Measurements from ENCODE around the gene KCNC3. TPM values are rescaled to one million over a fixed set of nuclear protein-coding genes. Genes with fewer than 3 reads are reported as not detected.
"Not testable (repeated sequence)": the region's sequence is repeated elsewhere in the genome, so short reads cannot be mapped to it uniquely, and the experiment has no call there.

The KCNC3 gene
- total RNA-seq, 1 donor from 2014 or later, result not detected

DNA sequence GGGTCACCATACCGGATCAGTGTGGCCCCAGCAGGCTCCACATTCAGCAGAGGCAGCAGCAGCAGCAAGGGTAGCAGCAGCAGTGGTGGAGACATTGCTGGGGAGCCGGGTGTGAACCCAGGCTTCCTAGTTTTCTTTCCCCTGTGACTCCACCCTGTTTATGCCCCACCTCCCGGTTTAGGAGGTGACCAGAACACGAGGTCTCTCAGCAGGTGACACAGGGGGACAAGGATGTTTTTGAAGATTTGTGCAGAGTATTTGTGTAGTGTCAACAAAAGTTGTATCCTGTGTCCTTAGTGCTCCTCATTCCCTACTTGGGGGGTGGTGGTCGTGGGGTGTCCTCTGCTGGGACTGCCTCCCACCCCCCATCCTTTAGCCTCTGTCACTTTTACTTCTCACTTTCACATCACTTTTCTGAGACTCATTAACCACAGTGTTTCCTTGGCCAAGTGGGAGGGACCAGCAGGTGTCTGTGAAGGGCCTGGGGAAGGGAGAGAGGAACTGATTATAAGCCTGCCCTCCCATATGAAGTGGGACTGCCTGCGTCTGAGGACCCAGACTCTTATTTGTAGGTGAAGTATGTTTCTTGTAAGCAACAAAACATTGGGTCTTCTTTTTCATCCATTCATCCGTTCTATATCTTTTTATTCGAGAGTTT lies 15.6 kb upstream of the KCNC3 start:
- no peak for FAIRE-seq
- peaks cover 19% of the 10 kb centered on the region for H3K9me3 Mint-ChIP-seq (ENCODE audit: unreplicated experiment)
- Histone ChIP-seq H3K27me3 (ENCODE audit: insufficient read depth, low read length) (no peaks in the 10 kb centered on the region), H3K27ac (ENCODE audit: low read depth, low read length) (no peak overlapping the region), H3K79me2 (ENCODE audit: insufficient read depth, low read length) (no peaks in the 10 kb centered on the region), H3K4me3 (ENCODE audit: insufficient read depth, low read depth, low read length) (no peak overlapping the region), H3K4me1 (ENCODE audit: insufficient read depth, low read length) (no peaks in the 10 kb centered on the region), H4K20me1 (ENCODE audit: insufficient read depth, low read length) (no peaks in the 10 kb centered on the region), H3K9ac (ENCODE audit: low read length) (no peak overlapping the region), H3K9me3 (ENCODE audit: insufficient read depth, low read depth, low read length) (peaks cover 9% of the 10 kb centered on the region), H3K36me3 (ENCODE audit: insufficient read depth, low read length) (no peaks in the 10 kb centered on the region), H3K4me2 (ENCODE audit: low read length) (no peak overlapping the region), H2AFZ (ENCODE audit: low read depth, low read length) (no peak overlapping the region)
- no peak overlapping the region for H3K4me3 Mint-ChIP-seq (ENCODE audit: unreplicated experiment)
- no peak for DNase-seq (ENCODE audit: low read depth)
- TF ChIP-seq CTCF (IDR thresholded peaks at IDR 0.05; ENCODE audit: insufficient read depth, low read depth, low read length), result no peak
- no peak for TF ChIP-seq EZH2 (IDR thresholded peaks at IDR 0.05; ENCODE audit: insufficient read depth, low read length)
- no peaks in the 10 kb centered on the region for H3K27me3 Mint-ChIP-seq (ENCODE audit: low read depth, unreplicated experiment)
- H3K4me1 Mint-ChIP-seq (ENCODE audit: low read depth, unreplicated experiment), result no peaks in the 10 kb centered on the region
- no peaks in the 10 kb centered on the region for H3K36me3 Mint-ChIP-seq (ENCODE audit: low read depth, unreplicated experiment)
- H3K27ac Mint-ChIP-seq (ENCODE audit: unreplicated experiment), result no peak overlapping the region

DNA sequence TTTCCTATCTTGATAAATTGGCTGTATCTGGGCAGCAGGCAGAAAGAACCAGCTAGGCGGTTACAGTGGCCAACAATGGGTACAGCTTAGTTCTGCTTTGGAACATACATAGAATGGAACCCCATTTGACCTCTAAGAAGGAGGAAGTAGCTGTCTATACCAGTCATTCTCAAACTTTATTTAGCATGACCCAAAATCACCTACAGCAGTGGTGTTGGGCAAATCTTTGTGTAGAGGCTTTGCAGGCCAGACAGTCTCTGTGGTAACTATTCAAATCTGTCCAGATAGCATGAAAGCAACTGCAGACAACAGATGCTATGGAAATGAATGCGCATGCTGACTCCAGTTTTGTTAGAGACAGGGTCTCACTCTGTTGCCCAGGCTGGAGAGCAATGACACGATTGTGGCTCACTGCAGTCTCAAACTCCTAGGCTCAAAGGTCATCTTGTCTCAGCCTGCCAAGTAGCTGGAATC lies 12.0 kb upstream of the KCNC3 start:
- Mint-ChIP-seq H3K4me1 (ENCODE audit: low read depth, unreplicated experiment) (no peaks in the 10 kb centered on the region), H3K9me3 (ENCODE audit: unreplicated experiment) (peaks cover 19% of the 10 kb centered on the region), H3K4me3 (ENCODE audit: unreplicated experiment) (no peak overlapping the region), H3K36me3 (ENCODE audit: low read depth, unreplicated experiment) (no peaks in the 10 kb centered on the region), H3K27ac (ENCODE audit: unreplicated experiment) (no peak overlapping the region), H3K27me3 (ENCODE audit: low read depth, unreplicated experiment) (no peaks in the 10 kb centered on the region)
- H3K27ac ChIP-seq (ENCODE audit: low read depth, low read length), result no peak overlapping the region
- H3K4me1 ChIP-seq (ENCODE audit: insufficient read depth, low read length), result no peaks in the 10 kb centered on the region
- no peak overlapping the region for H2AFZ ChIP-seq (ENCODE audit: low read depth, low read length)
- peaks cover 13% of the 10 kb centered on the region for H3K9me3 ChIP-seq (ENCODE audit: insufficient read depth, low read depth, low read length)
- no peak for FAIRE-seq
- H3K9ac ChIP-seq (ENCODE audit: low read length), result no peak overlapping the region
- no peak overlapping the region for H3K4me2 ChIP-seq (ENCODE audit: low read length)
- no peak overlapping the region for H3K4me3 ChIP-seq (ENCODE audit: insufficient read depth, low read depth, low read length)
- H4K20me1 ChIP-seq (ENCODE audit: insufficient read depth, low read length), result no peaks in the 10 kb centered on the region
- H3K36me3 ChIP-seq (ENCODE audit: insufficient read depth, low read length), result no peaks in the 10 kb centered on the region
- H3K27me3 ChIP-seq (ENCODE audit: insufficient read depth, low read length), result no peaks in the 10 kb centered on the region
- H3K79me2 ChIP-seq (ENCODE audit: insufficient read depth, low read length), result no peaks in the 10 kb centered on the region
- no peak for DNase-seq (ENCODE audit: low read depth)
- TF ChIP-seq EZH2 (IDR thresholded peaks at IDR 0.05; ENCODE audit: insufficient read depth, low read length) (no peak), CTCF (IDR thresholded peaks at IDR 0.05; ENCODE audit: insufficient read depth, low read depth, low read length) (no peak)

- Histone ChIP-seq H3K36me3 (ENCODE audit: insufficient read depth, low read length) (no peaks in the 10 kb centered on the region), H3K4me1 (ENCODE audit: insufficient read depth, low read length) (no peaks in the 10 kb centered on the region), H3K79me2 (ENCODE audit: insufficient read depth, low read length) (no peaks in the 10 kb centered on the region), H3K4me2 (ENCODE audit: low read length) (no peak overlapping the region), H2AFZ (ENCODE audit: low read depth, low read length) (no peak overlapping the region), H3K4me3 (ENCODE audit: insufficient read depth, low read depth, low read length) (no peak overlapping the region), H3K9ac (ENCODE audit: low read length) (no peak overlapping the region), H3K27me3 (ENCODE audit: insufficient read depth, low read length) (no peaks in the 10 kb centered on the region), H3K27ac (ENCODE audit: low read depth, low read length) (no peak overlapping the region), H3K9me3 (ENCODE audit: insufficient read depth, low read depth, low read length) (peaks cover 13% of the 10 kb centered on the region), H4K20me1 (ENCODE audit: insufficient read depth, low read length) (no peaks in the 10 kb centered on the region)
- Mint-ChIP-seq H3K9me3 (ENCODE audit: unreplicated experiment) (peaks cover 23% of the 10 kb centered on the region), H3K4me3 (ENCODE audit: unreplicated experiment) (no peak overlapping the region), H3K36me3 (ENCODE audit: low read depth, unreplicated experiment) (no peaks in the 10 kb centered on the region), H3K27ac (ENCODE audit: unreplicated experiment) (no peak overlapping the region), H3K27me3 (ENCODE audit: low read depth, unreplicated experiment) (no peaks in the 10 kb centered on the region), H3K4me1 (ENCODE audit: low read depth, unreplicated experiment) (no peaks in the 10 kb centered on the region)
- no peak for TF ChIP-seq CTCF (IDR thresholded peaks at IDR 0.05; ENCODE audit: insufficient read depth, low read depth, low read length)
- TF ChIP-seq EZH2 (IDR thresholded peaks at IDR 0.05; ENCODE audit: insufficient read depth, low read length), result no peak
- FAIRE-seq, result no peak
- no peak for DNase-seq (ENCODE audit: low read depth)
Measured at GRCh38 chr19:50340331-50340730, 11.2 kb upstream of the KCNC3 start.

GRCh38 chr19:50337031-50337430 lies 7.9 kb upstream of the KCNC3 start:
- not testable (repeated sequence) for H3K9me3 ChIP-seq (ENCODE audit: insufficient read depth, low read depth, low read length); H2AFZ ChIP-seq (ENCODE audit: low read depth, low read length); H3K79me2 ChIP-seq (ENCODE audit: insufficient read depth, low read length); H3K4me2 ChIP-seq (ENCODE audit: low read length); H3K27me3 Mint-ChIP-seq (ENCODE audit: low read depth, unreplicated experiment); H3K4me3 Mint-ChIP-seq (ENCODE audit: unreplicated experiment); H3K9ac ChIP-seq (ENCODE audit: low read length); H3K27ac ChIP-seq (ENCODE audit: low read depth, low read length); DNase-seq (ENCODE audit: low read depth); H4K20me1 ChIP-seq (ENCODE audit: insufficient read depth, low read length); FAIRE-seq; H3K4me3 ChIP-seq (ENCODE audit: insufficient read depth, low read depth, low read length); H3K4me1 Mint-ChIP-seq (ENCODE audit: low read depth, unreplicated experiment); H3K36me3 Mint-ChIP-seq (ENCODE audit: low read depth, unreplicated experiment); H3K27ac Mint-ChIP-seq (ENCODE audit: unreplicated experiment); H3K27me3 ChIP-seq (ENCODE audit: insufficient read depth, low read length); H3K36me3 ChIP-seq (ENCODE audit: insufficient read depth, low read length); H3K4me1 ChIP-seq (ENCODE audit: insufficient read depth, low read length)
- H3K9me3 Mint-ChIP-seq (ENCODE audit: unreplicated experiment), result peaks cover 17% of the 10 kb centered on the region
